GM23338 (cell line): ENCODE measurements around the gene IQCM. TPM values are rescaled to one million over a fixed set of nuclear protein-coding genes. Genes with fewer than 3 reads are reported as not detected.

Source experiments
- ATAC-seq: fragments of 200-7000 bp; cut with Tn5 transposase; 3 replicates; pipeline ENCODE4 v1.9.1; 2020
- DNase-seq: peaks from one replicate; pipeline ENCODE4 v3.0.0-alpha.2; 2015; ENCODE audit warnings: low spot score
- H2AFZ ChIP-seq: fragments of 200-600 bp; sonication (generic); 2 replicates; pipeline ENCODE4 v1.8.0; 2016; ENCODE audit warnings: antibody characterized with exemption, mild to moderate bottlenecking, moderate library complexity
- H3F3A ChIP-seq: fragments of 200-600 bp; sonication (generic); replicated peaks from 2 replicates; pipeline ENCODE4 v1.8.0; 2017; ENCODE audit warnings: antibody characterized with exemption, mixed run types, low read depth
- H3K27ac ChIP-seq: fragments of 200-600 bp; sonication (generic); 2 replicates; pipeline ENCODE4 v1.6.1; 2016; ENCODE audit warnings: low read depth
- H3K27me3 ChIP-seq: fragments of 200-600 bp; sonication (generic); 2 replicates; pipeline ENCODE4 v1.8.0; 2016; ENCODE audit warnings: mild to moderate bottlenecking, mixed run types, moderate library complexity; ENCODE audit not compliant: insufficient read depth
- H3K36me3 ChIP-seq: fragments of 200-600 bp; sonication (generic); 2 replicates; pipeline ENCODE4 v1.8.0; 2016; ENCODE audit warnings: mild to moderate bottlenecking; ENCODE audit not compliant: insufficient read depth
- H3K4me1 ChIP-seq: fragments of 200-600 bp; sonication (generic); 2 replicates; pipeline ENCODE4 v1.8.0; 2016; ENCODE audit warnings: mild to moderate bottlenecking, moderate library complexity; ENCODE audit not compliant: insufficient read depth
- H3K4me2 ChIP-seq: fragments of 200-600 bp; sonication (generic); 2 replicates; pipeline ENCODE4 v1.7.1; 2017; ENCODE audit warnings: mixed run types
- H3K4me3 ChIP-seq: fragments of 200-600 bp; sonication (generic); 2 replicates; pipeline ENCODE4 v1.6.1; 2016; ENCODE audit warnings: mixed run types
- H3K79me2 ChIP-seq: fragments of 200-600 bp; sonication (generic); replicated peaks from 2 replicates; pipeline ENCODE4 v1.8.0; 2017; ENCODE audit warnings: mild to moderate bottlenecking; ENCODE audit not compliant: insufficient read depth
- H3K9me2 ChIP-seq: fragments of 200-600 bp; sonication (generic); 2 replicates; pipeline ENCODE4 v1.8.0; 2017; ENCODE audit not compliant: insufficient read depth
- H4K20me1 ChIP-seq: fragments of 200-600 bp; sonication (generic); replicated peaks from 2 replicates; pipeline ENCODE4 v1.8.0; 2017; ENCODE audit warnings: mild to moderate bottlenecking; ENCODE audit not compliant: insufficient read depth
- H3K27ac Mint-ChIP-seq: 2 replicates; pipeline ENCODE4 v1.8.0; 2020; ENCODE audit warnings: inconsistent platforms, mild to moderate bottlenecking, moderate library complexity, mixed read lengths
- H3K27me3 Mint-ChIP-seq: 3 replicates; pipeline ENCODE4 v1.8.0; 2022; ENCODE audit warnings: low read depth, mild to moderate bottlenecking, moderate library complexity, mixed read lengths, inconsistent platforms; ENCODE audit not compliant: insufficient read depth, poor library complexity
- H3K36me3 Mint-ChIP-seq: 3 replicates; pipeline ENCODE4 v1.8.0; 2021; ENCODE audit warnings: low read depth, mild to moderate bottlenecking, inconsistent platforms, moderate library complexity, mixed read lengths
- H3K4me1 Mint-ChIP-seq: 3 replicates; pipeline ENCODE4 v1.8.0; 2020; ENCODE audit warnings: mild to moderate bottlenecking, inconsistent platforms, mixed read lengths
- H3K4me3 Mint-ChIP-seq: 3 replicates; pipeline ENCODE4 v1.8.0; 2021; ENCODE audit warnings: moderate library complexity, mild to moderate bottlenecking, inconsistent platforms, mixed read lengths
- H3K9me3 Mint-ChIP-seq: 3 replicates; pipeline ENCODE4 v1.8.0; 2020; ENCODE audit warnings: moderate library complexity, mild to moderate bottlenecking, inconsistent platforms, mixed read lengths
- CTCF ChIP-seq, 2 experiments: fragments of 200-600 bp in 1 of 2; sonication (generic) in 1 of 2; conservative IDR thresholded peaks; 2 replicates each; pipeline versions ENCODE4 v1.5.1 to v1.6.1; 2016 to 2017; ENCODE audit warnings: antibody characterized with exemption in 2 of 2, low read depth in 2 of 2, mild to moderate bottlenecking in 2 of 2, moderate library complexity in 1 of 2
- ETS1 ChIP-seq: IDR thresholded peaks from 2 replicates; pipeline ENCODE4 v1.6.1; 2016; ENCODE audit warnings: antibody characterized with exemption
- EZH2 ChIP-seq: fragments of 200-600 bp; sonication (generic); IDR thresholded peaks from one replicate; pipeline ENCODE4 v1.8.0; 2017; ENCODE audit warnings: antibody characterized with exemption, mild to moderate bottlenecking, low read depth; ENCODE audit not compliant: unreplicated experiment
- EZH2phosphoT487 ChIP-seq: fragments of 200-600 bp; sonication (generic); IDR thresholded peaks from one replicate; pipeline ENCODE4 v1.8.1; 2018; ENCODE audit warnings: antibody characterized with exemption; ENCODE audit not compliant: unreplicated experiment
- ZNF114 ChIP-seq: fragments of 250-450 bp; sonication (Bioruptor Pico); IDR thresholded peaks from 2 replicates; pipeline ENCODE4 v1.5.0; 2020; ENCODE audit warnings: mild to moderate bottlenecking, moderate library complexity
- ZNF331 ChIP-seq: fragments of 250-450 bp; sonication (Bioruptor Pico); IDR thresholded peaks from 2 replicates; pipeline ENCODE4 v1.5.0; 2020; ENCODE audit warnings: low read depth, mild to moderate bottlenecking, moderate library complexity
- ZNF462 ChIP-seq: fragments of 250-450 bp; sonication (Bioruptor Pico); IDR thresholded peaks from 2 replicates; pipeline ENCODE4 v1.5.0; 2020; ENCODE audit warnings: mild to moderate bottlenecking, moderate library complexity
- polyA plus RNA-seq: library from polyadenylated mRNA; unstranded; fragments of >200 nt; fragmentation: Nextera tagmentation; extraction: Ambion mirVana; gene quantifications from 2 replicates; pipeline ENCODE4 v1.2.1, GENCODE V29; 2016
- total RNA-seq: library from RNA; depleted of rRNA; stranded (reverse); fragments of >200 nt; shearing (Covaris generic); gene quantifications from 2 replicates; pipeline ENCODE4 v1.2.3, GENCODE V29; 2014
- TF ChIP-seq, protein P1 (sequence below): IDR thresholded peaks from one replicate; pipeline ENCODE4 v1.6.1; 2018; ENCODE audit warnings: antibody characterized with exemption; ENCODE audit not compliant: unreplicated experiment

IQCM gene
- total and polyA plus RNA-seq, 2 experiments from 2014 or later, result not detected

DNA sequence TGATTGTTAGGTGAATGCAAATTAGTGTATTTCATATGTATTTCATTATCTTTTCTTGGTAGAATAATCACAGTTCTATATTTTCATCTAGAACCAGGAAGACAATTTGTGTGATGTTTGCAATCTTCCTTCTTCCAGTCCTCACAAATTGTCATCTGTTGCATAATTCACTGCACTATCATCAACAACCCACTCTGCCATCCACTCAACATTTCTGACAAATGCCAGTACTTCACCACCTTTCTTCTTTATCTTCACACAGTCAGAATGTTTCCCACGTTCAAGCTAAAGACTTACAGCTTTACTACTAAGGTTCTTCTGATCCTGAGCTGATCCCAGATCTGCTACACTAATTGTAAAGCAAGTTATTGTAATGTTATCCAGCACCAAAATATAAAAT is 107.8 kb downstream of the IQCM start (continued):
- TF ChIP-seq, protein P1, sequence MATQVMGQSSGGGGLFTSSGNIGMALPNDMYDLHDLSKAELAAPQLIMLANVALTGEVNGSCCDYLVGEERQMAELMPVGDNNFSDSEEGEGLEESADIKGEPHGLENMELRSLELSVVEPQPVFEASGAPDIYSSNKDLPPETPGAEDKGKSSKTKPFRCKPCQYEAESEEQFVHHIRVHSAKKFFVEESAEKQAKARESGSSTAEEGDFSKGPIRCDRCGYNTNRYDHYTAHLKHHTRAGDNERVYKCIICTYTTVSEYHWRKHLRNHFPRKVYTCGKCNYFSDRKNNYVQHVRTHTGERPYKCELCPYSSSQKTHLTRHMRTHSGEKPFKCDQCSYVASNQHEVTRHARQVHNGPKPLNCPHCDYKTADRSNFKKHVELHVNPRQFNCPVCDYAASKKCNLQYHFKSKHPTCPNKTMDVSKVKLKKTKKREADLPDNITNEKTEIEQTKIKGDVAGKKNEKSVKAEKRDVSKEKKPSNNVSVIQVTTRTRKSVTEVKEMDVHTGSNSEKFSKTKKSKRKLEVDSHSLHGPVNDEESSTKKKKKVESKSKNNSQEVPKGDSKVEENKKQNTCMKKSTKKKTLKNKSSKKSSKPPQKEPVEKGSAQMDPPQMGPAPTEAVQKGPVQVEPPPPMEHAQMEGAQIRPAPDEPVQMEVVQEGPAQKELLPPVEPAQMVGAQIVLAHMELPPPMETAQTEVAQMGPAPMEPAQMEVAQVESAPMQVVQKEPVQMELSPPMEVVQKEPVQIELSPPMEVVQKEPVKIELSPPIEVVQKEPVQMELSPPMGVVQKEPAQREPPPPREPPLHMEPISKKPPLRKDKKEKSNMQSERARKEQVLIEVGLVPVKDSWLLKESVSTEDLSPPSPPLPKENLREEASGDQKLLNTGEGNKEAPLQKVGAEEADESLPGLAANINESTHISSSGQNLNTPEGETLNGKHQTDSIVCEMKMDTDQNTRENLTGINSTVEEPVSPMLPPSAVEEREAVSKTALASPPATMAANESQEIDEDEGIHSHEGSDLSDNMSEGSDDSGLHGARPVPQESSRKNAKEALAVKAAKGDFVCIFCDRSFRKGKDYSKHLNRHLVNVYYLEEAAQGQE, result no peak
- no peak for TF ChIP-seq ETS1

GRCh38 chr4:149706942-149707341 is 108.7 kb downstream of the IQCM start:
- ATAC-seq (no peak), DNase-seq (no peak)
- Histone ChIP-seq H3K4me2 (no peak overlapping the region), H3K4me3 (no peak overlapping the region), H3F3A (no peaks in the 10 kb centered on the region), H3K27me3 (no peaks in the 10 kb centered on the region), H2AFZ (no peak overlapping the region), H3K9me2 (no peaks in the 10 kb centered on the region; the same call in 1 of the 2 replicates), H3K4me1 (no peaks in the 10 kb centered on the region), H3K79me2 (no peaks in the 10 kb centered on the region), H4K20me1 (no peaks in the 10 kb centered on the region), H3K27ac (no peak overlapping the region), H3K36me3 (no peaks in the 10 kb centered on the region)
- Mint-ChIP-seq H3K27ac (no peak overlapping the region), H3K4me3 (no peak overlapping the region), H3K36me3 (no peaks in the 10 kb centered on the region), H3K9me3 (no peaks in the 10 kb centered on the region), H3K27me3 (no peaks in the 10 kb centered on the region), H3K4me1 (no peaks in the 10 kb centered on the region)
- no peak for TF ChIP-seq CTCF (conservative IDR thresholded peaks at IDR 0.05; ENCODE audit: low read depth in 2 of 2)
- TF ChIP-seq, protein P1, result no peak
- no peak for TF ChIP-seq ZNF114
- TF ChIP-seq ZNF462 (CRISPR knock-in tag), result no peak
- no peak for TF ChIP-seq ZNF331
- no peak for TF ChIP-seq EZH2phosphoT487
- TF ChIP-seq EZH2, result no peak
